Testis (tissue), 3 donors: Measurements from ENCODE around the gene ACER3. TPM values are rescaled to one million over a fixed set of nuclear protein-coding genes. Genes with fewer than 3 reads are reported as not detected.

ENCODE experiments used
- DNase-seq: peaks from one replicate; pipeline ENCODE4 v3.0.0-alpha.2; 2019
- H3K27ac ChIP-seq, 2 donors: fragments of 200-600 bp; sonication (generic); one replicate each; pipeline ENCODE4 v1.5.1; 2019
- H3K27me3 ChIP-seq: fragments of 200-600 bp; sonication (generic); one replicate; pipeline ENCODE4 v1.5.1; 2019
- H3K36me3 ChIP-seq: fragments of 200-600 bp; sonication (generic); one replicate; pipeline ENCODE4 v1.5.1; 2017; ENCODE audit warnings: low read depth; ENCODE audit errors: missing control alignments
- H3K4me1 ChIP-seq: fragments of 200-600 bp; sonication (generic); one replicate; pipeline ENCODE4 v1.5.1; 2019
- H3K4me3 ChIP-seq, 2 donors: fragments of 200-600 bp; sonication (generic); one replicate each; pipeline ENCODE4 v1.5.1; 2017 to 2019
- H3K9me3 ChIP-seq: fragments of 200-600 bp; sonication (generic); one replicate; pipeline ENCODE4 v1.5.1; 2017
- POLR2A ChIP-seq: fragments of 450-650 bp; IDR thresholded peaks from one replicate; pipeline ENCODE4 v1.6.1; 2017; ENCODE audit warnings: antibody characterized with exemption, mild to moderate bottlenecking, moderate library complexity
- WGBS, 2 donors: methylation state at CpG; one replicate each; pipeline ENCODE4 v1.1.5; 2018; 5-methylcytosine and 5-hydroxymethylcytosine counted together
- intact Hi-C: fragments of 100-400 bp; cut with DNase I; formaldehyde crosslinking; loops from one replicate; pipeline ENCODE4 v1.15.1; 2023; ENCODE audit warnings: low total_unique reads
- polyA plus RNA-seq: library from polyadenylated mRNA; stranded (reverse); fragments of 350-450 nt; fragmentation: Illumina TruSeq; extraction: RNeasy Lipid Tissue Mini Kit (QIAGEN cat#74804); gene quantifications from one replicate; pipeline ENCODE4 v1.2.3, GENCODE V29; 2014; ENCODE audit warnings: low read depth, low replicate concordance; ENCODE audit not compliant: insufficient read depth
- total RNA-seq, 2 donors: library from RNA; depleted of rRNA; stranded (reverse); fragments of >200 nt; gene quantifications; one replicate each; pipeline ENCODE4 v1.2.3, GENCODE V29; 2016
- TF ChIP-seq, protein P1 (sequence below), 3 experiments: fragments of 450-650 bp in 2 of 3; fragments of 200-600 bp in 1 of 3; sonication (generic) in 1 of 3; IDR thresholded peaks; one replicate each; pipeline ENCODE4 v1.5.1; 2016 to 2019; ENCODE audit warnings: antibody characterized with exemption in 3 of 3, mild to moderate bottlenecking in 2 of 3, moderate library complexity in 1 of 3

ACER3 gene
- total and polyA plus RNA-seq, 3 donors from 2014 or later: 14.6 to 34.8 (median 23.7) TPM

DNA sequence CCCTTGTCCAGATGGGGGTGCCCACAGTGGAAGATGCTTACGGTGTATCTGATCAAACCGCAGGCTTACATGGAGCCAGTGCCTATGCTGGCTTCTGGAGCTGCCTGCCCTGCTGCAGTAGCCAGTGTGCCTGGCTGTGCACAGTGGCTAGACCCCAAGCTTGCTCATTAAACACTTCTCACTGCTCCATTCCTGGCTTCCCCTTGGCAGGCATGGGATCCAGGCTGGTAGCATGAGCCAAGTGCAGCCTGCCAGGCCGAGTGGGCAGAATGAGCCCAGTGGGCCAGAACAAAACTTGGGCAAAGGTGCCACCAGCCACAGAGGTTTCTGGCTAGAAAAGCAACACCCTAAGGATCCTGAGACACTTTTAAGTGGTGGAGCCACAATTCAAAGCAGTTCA, 118.1 kb downstream of the ACER3 start:
- DNase-seq: no peak
- intact Hi-C loops: no loop called here
- Histone ChIP-seq H3K4me1 (peaks cover 4% of the 10 kb centered on the region), H3K4me3 (no peak overlapping the region), H3K27me3 (no peaks in the 10 kb centered on the region), H3K9me3 (no peaks in the 10 kb centered on the region), H3K36me3 (no peaks in the 10 kb centered on the region), H3K27ac (no peak overlapping the region)
- WGBS, 2 donors: 91 to 92% methylated on average over 1 to 3 of the region's 3 CpGs
- TF ChIP-seq, protein P1, sequence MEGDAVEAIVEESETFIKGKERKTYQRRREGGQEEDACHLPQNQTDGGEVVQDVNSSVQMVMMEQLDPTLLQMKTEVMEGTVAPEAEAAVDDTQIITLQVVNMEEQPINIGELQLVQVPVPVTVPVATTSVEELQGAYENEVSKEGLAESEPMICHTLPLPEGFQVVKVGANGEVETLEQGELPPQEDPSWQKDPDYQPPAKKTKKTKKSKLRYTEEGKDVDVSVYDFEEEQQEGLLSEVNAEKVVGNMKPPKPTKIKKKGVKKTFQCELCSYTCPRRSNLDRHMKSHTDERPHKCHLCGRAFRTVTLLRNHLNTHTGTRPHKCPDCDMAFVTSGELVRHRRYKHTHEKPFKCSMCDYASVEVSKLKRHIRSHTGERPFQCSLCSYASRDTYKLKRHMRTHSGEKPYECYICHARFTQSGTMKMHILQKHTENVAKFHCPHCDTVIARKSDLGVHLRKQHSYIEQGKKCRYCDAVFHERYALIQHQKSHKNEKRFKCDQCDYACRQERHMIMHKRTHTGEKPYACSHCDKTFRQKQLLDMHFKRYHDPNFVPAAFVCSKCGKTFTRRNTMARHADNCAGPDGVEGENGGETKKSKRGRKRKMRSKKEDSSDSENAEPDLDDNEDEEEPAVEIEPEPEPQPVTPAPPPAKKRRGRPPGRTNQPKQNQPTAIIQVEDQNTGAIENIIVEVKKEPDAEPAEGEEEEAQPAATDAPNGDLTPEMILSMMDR (IDR thresholded peaks at IDR 0.05): no peak
- TF ChIP-seq POLR2A: no peak

DNA sequence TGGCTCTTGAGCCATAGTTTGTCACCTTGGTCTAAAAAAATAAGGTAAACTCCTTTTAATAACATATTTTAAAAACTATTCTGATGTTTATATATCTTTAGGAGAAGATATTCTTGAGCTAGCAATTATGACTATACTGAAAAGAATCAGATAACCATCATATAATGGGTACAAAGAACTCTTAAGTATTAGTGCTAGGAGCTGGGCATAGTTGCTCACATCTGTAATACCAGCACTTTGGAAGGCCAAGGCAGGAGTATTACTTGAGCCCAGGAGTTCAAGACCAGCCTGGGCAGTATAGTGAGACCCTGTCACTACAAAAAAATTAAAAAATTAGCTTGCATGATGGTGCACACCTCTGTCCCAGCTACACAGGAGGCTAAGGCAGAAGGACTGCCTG, 119.5 kb downstream of the ACER3 start:
- no peak for TF ChIP-seq POLR2A
- TF ChIP-seq, protein P1 (IDR thresholded peaks at IDR 0.05): no peak
- H3K4me3 ChIP-seq: no peak overlapping the region
- DNase-seq: no peak
- H3K4me1 ChIP-seq: peaks cover 4% of the 10 kb centered on the region
- no peak overlapping the region for H3K27ac ChIP-seq
- H3K36me3 ChIP-seq: no peaks in the 10 kb centered on the region
- no peaks in the 10 kb centered on the region for H3K27me3 ChIP-seq
- no peaks in the 10 kb centered on the region for H3K9me3 ChIP-seq
- intact Hi-C loops: no loop called here

DNA sequence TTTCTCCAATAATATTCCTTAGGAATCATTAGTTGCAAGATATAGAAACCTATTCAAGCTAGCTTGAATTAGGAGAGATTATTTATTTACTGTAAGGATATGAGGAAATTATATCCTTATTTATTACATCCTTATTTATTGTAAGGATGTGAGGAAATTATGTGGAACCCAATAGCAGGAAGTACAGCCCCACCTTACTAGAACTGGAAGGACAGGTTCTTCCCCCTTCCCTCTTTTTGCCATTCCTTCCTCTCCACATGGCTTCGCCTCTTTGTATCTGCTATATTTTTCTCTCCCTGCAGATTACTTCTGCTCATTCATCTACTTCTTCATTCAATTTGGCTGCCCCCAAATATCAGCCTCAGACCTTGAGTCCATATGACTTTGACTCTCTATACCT, 124.0 kb downstream of the ACER3 start:
- Histone ChIP-seq H3K27ac (no peak overlapping the region), H3K36me3 (no peaks in the 10 kb centered on the region), H3K9me3 (no peaks in the 10 kb centered on the region), H3K4me3 (no peak overlapping the region), H3K4me1 (peaks cover 4% of the 10 kb centered on the region), H3K27me3 (no peaks in the 10 kb centered on the region)
- WGBS, 2 donors: 87 to 97% methylated on average over 1 of the region's 1 CpG
- intact Hi-C loops: no loop called here
- TF ChIP-seq, protein P1 (IDR thresholded peaks at IDR 0.05): no peak
- no peak for TF ChIP-seq POLR2A
- DNase-seq: no peak

DNA sequence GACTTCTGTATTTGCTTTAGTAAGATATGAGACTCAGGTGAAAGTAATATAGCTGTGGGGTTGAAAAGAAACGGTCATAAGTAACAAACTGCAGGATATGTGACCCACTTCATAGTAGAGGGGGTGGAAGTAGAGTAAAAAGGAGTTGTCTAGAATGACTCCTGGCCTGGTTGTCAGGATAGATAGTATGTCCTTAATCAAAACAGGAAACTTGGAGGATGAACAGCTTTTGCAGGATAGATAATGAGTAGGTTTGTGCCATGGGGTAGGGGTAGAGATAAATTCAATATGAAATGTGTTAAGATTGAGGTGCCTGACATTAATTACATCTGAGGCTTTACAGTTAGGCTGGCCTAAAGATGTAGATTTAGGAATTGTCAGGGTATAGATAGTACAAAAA, 126.5 kb downstream of the ACER3 start:
- WGBS, 2 donors: 77 to 78% methylated on average over 1 of the region's 1 CpG
- Histone ChIP-seq H3K27me3 (no peaks in the 10 kb centered on the region), H3K27ac (no peak overlapping the region), H3K9me3 (no peaks in the 10 kb centered on the region), H3K36me3 (no peaks in the 10 kb centered on the region), H3K4me3 (no peak overlapping the region), H3K4me1 (no peaks in the 10 kb centered on the region)
- no peak for DNase-seq
- TF ChIP-seq, protein P1 (IDR thresholded peaks at IDR 0.05): no peak
- no peak for TF ChIP-seq POLR2A
- intact Hi-C loops: no loop called here

DNA sequence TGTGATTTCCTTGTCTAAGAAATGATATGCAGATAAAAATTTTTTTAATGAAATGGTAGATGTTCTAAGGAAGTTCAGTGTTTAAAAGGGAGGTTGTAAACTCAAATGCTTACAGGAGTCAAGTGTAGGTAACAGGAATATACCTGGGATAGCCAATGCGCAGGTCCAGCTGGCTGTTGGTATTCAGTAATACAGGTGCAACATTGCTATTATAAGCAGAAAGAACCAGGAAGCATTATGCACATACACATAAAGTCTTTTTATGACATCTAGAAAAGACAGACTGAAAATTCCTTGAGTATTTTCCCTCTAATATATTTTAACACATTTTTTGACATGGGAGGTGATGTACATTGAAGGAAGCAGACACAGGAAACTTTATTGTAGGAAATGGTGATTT, 129.9 kb downstream of the ACER3 start:
- H3K4me1 ChIP-seq: no peaks in the 10 kb centered on the region
- 92 to 98% methylated on average over 1 of the region's 1 CpG for WGBS, 2 donors
- intact Hi-C loops: no loop called here
- H3K36me3 ChIP-seq: no peaks in the 10 kb centered on the region
- TF ChIP-seq, protein P1 (IDR thresholded peaks at IDR 0.05): no peak
- no peak for TF ChIP-seq POLR2A
- DNase-seq: no peak
- no peak overlapping the region for H3K4me3 ChIP-seq
- no peaks in the 10 kb centered on the region for H3K9me3 ChIP-seq
- no peaks in the 10 kb centered on the region for H3K27me3 ChIP-seq
- H3K27ac ChIP-seq: no peak overlapping the region
